Keratinocyte (primary cell): ENCODE results near the gene ZDHHC7. TPM values are rescaled to one million over a fixed set of nuclear protein-coding genes. Genes with fewer than 3 reads are reported as not detected.
A peak's percentile ranks its signal among the peaks of the same experiment; 100 is the strongest.

Experiments
- DNase-seq: peaks from one replicate; pipeline ENCODE4 v3.0.0-alpha.2; 2011; ENCODE audit warnings: low read depth, missing footprints, low spot score
- FAIRE-seq: peaks from 2 replicates; lab custom pipeline; 2011; peaks lifted over from hg19 to GRCh38; lab: Jason Lieb, UNC
- H2AFZ ChIP-seq: 2 replicates; pipeline ENCODE4 v1.6.0; 2012; ENCODE audit warnings: low read length, control low read depth, inconsistent platforms; ENCODE audit not compliant: control insufficient read depth
- H3K27ac ChIP-seq: 2 replicates; pipeline ENCODE4 v1.5.1; 2011; ENCODE audit warnings: low read length; ENCODE audit not compliant: control insufficient read depth, insufficient read depth
- H3K27me3 ChIP-seq: 3 replicates; pipeline ENCODE4 v1.6.0; 2011; ENCODE audit warnings: low read length; ENCODE audit not compliant: control insufficient read depth, insufficient read depth; ENCODE audit errors: extremely low read depth
- H3K36me3 ChIP-seq, 2 experiments: 2 replicates in 1 of 2; 3 replicates in 1 of 2; pipeline ENCODE4 v1.5.1; 2011; ENCODE audit warnings: low read length in 2 of 2, mild to moderate bottlenecking in 1 of 2; ENCODE audit not compliant: control insufficient read depth in 2 of 2, insufficient read depth in 2 of 2; ENCODE audit errors: extremely low read depth in 1 of 2
- H3K4me1 ChIP-seq: 3 replicates; pipeline ENCODE4 v1.5.1; 2011; ENCODE audit warnings: low read length; ENCODE audit not compliant: control insufficient read depth, insufficient read depth; ENCODE audit errors: extremely low read depth
- H3K4me2 ChIP-seq: 3 replicates; pipeline ENCODE4 v1.6.0; 2011; ENCODE audit warnings: low read depth, low read length; ENCODE audit not compliant: control insufficient read depth, insufficient read depth; ENCODE audit errors: extremely low read depth
- H3K4me3 ChIP-seq, 3 experiments: fragments of 200-600 bp in 1 of 3; sonication (generic) in 1 of 3; 2 replicates in 2 of 3; 3 replicates in 1 of 3; pipeline ENCODE4 v1.5.1; 2011 to 2016; ENCODE audit warnings: low read length in 3 of 3, mild to moderate bottlenecking in 3 of 3, control low read depth in 2 of 3, inconsistent platforms in 1 of 3, low read depth in 1 of 3, mixed read lengths in 1 of 3, mixed run types in 1 of 3, moderate library complexity in 1 of 3; ENCODE audit not compliant: control insufficient read depth in 2 of 3, insufficient read depth in 2 of 3; ENCODE audit errors: extremely low read depth in 1 of 3
- H3K79me2 ChIP-seq: 2 replicates; pipeline ENCODE4 v1.6.0; 2012; ENCODE audit warnings: low read length; ENCODE audit not compliant: control insufficient read depth, insufficient read depth
- H3K9ac ChIP-seq: 3 replicates; pipeline ENCODE4 v1.6.0; 2011; ENCODE audit warnings: low read length; ENCODE audit not compliant: control insufficient read depth, insufficient read depth; ENCODE audit errors: extremely low read depth
- H3K9me1 ChIP-seq: 3 replicates; pipeline ENCODE4 v1.6.0; 2011; ENCODE audit warnings: low read length; ENCODE audit not compliant: control insufficient read depth, insufficient read depth; ENCODE audit errors: extremely low read depth
- H3K9me3 ChIP-seq: 2 replicates; pipeline ENCODE4 v1.5.1; 2012; ENCODE audit warnings: low read depth, low read length; ENCODE audit not compliant: control insufficient read depth
- H4K20me1 ChIP-seq: 3 replicates; pipeline ENCODE4 v1.6.0; 2011; ENCODE audit warnings: low read length; ENCODE audit not compliant: control insufficient read depth, insufficient read depth; ENCODE audit errors: extremely low read depth
- EZH2 ChIP-seq: IDR thresholded peaks from one replicate; pipeline ENCODE4 v1.6.1; 2012; ENCODE audit warnings: inconsistent platforms, mild to moderate bottlenecking, low read length, moderate library complexity
- dilution Hi-C: fragments of 300-500 bp; cut with MboI; formaldehyde crosslinking; loops from one replicate; pipeline ENCODE4 v1.7.0; 2020; ENCODE audit warnings: low sequenced_read_pairs; ENCODE audit not compliant: extremely low pct_ligation_motif_present
- polyA plus RNA-seq, 5 experiments: library from polyadenylated mRNA; depleted of rRNA in 3 of 5; stranded (reverse) in 3 of 5; stranded (forward) in 1 of 5; unstranded in 1 of 5; fragments of >200 nt; gene quantifications; 1 replicate in 1 of 5; 2 replicates in 3 of 5; 3 replicates in 1 of 5; pipeline versions ENCODE4 v1.2.1 to v1.2.3, GENCODE V29; 2011 to 2012; ENCODE audit warnings: missing spikeins in 2 of 5, low read depth in 1 of 5, low replicate concordance in 1 of 5
- TF ChIP-seq, protein P1 (sequence below), 3 experiments: IDR thresholded peaks in 1 of 3; conservative IDR thresholded peaks in 1 of 3; optimal IDR thresholded peaks in 1 of 3; 2 replicates in 2 of 3; 3 replicates in 1 of 3; pipeline versions ENCODE3 to v1.5.1; 2011; ENCODE audit warnings: low read length in 3 of 3, mild to moderate bottlenecking in 3 of 3, moderate library complexity in 2 of 3, control low read depth in 1 of 3, inconsistent platforms in 1 of 3; ENCODE audit not compliant: insufficient read depth in 2 of 3; ENCODE audit errors: extremely low read depth in 1 of 3

Gene ZDHHC7
- polyA plus RNA-seq, 1 donor (not counting 4 experiments of a cell fraction or from before 2014, with no cell fraction given) = 37.8 TPM

DNA sequence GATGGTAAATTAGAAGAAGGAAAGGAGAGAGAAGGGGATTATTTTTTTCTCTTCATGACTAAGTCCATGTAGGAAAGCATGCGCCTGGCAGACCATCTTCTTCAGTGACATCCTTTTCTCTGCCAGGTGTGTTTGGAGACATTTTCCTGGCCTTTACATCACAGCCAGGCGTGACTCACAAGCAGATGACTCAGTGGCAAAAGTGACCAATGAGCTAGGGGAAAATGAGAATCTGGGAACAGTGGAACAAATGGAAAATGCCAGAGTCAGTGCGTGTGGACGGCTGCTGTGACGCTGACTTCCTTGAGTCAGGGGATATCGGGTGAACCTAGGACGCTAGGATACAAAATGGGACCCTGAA, 25.7 kb upstream of the ZDHHC7 start:
- H3K36me3 ChIP-seq = peaks cover 0 to under 1% of the 10 kb centered on the region in 2 experiments
- peaks cover 7% of the 10 kb centered on the region for H3K4me1 ChIP-seq
- dilution Hi-C loops = no loop called here
- H3K27me3 ChIP-seq = no peaks in the 10 kb centered on the region
- H3K27ac ChIP-seq = no peak overlapping the region
- H3K9me1 ChIP-seq = no peaks in the 10 kb centered on the region
- no peaks in the 10 kb centered on the region for H4K20me1 ChIP-seq
- no peaks in the 10 kb centered on the region for H3K79me2 ChIP-seq
- TF ChIP-seq, protein P1, sequence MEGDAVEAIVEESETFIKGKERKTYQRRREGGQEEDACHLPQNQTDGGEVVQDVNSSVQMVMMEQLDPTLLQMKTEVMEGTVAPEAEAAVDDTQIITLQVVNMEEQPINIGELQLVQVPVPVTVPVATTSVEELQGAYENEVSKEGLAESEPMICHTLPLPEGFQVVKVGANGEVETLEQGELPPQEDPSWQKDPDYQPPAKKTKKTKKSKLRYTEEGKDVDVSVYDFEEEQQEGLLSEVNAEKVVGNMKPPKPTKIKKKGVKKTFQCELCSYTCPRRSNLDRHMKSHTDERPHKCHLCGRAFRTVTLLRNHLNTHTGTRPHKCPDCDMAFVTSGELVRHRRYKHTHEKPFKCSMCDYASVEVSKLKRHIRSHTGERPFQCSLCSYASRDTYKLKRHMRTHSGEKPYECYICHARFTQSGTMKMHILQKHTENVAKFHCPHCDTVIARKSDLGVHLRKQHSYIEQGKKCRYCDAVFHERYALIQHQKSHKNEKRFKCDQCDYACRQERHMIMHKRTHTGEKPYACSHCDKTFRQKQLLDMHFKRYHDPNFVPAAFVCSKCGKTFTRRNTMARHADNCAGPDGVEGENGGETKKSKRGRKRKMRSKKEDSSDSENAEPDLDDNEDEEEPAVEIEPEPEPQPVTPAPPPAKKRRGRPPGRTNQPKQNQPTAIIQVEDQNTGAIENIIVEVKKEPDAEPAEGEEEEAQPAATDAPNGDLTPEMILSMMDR (optimal IDR thresholded peaks at IDR 0.05 in 1 of 3, IDR thresholded peaks at IDR 0.05 in 1 of 3, conservative IDR thresholded peaks at IDR 0.05 in 1 of 3; ENCODE audit: extremely low read depth in 1 of 3, insufficient read depth in 2 of 3, low read length in 3 of 3) = no peak
- TF ChIP-seq EZH2 = no peak
- no peaks in the 10 kb centered on the region for H3K9me3 ChIP-seq
- H3K4me2 ChIP-seq = no peak overlapping the region
- FAIRE-seq = no peak
- DNase-seq = peak; percentile 40
- H3K4me3 ChIP-seq = no peak overlapping the region
- no peak overlapping the region for H3K9ac ChIP-seq
- H2AFZ ChIP-seq = no peak overlapping the region

DNA sequence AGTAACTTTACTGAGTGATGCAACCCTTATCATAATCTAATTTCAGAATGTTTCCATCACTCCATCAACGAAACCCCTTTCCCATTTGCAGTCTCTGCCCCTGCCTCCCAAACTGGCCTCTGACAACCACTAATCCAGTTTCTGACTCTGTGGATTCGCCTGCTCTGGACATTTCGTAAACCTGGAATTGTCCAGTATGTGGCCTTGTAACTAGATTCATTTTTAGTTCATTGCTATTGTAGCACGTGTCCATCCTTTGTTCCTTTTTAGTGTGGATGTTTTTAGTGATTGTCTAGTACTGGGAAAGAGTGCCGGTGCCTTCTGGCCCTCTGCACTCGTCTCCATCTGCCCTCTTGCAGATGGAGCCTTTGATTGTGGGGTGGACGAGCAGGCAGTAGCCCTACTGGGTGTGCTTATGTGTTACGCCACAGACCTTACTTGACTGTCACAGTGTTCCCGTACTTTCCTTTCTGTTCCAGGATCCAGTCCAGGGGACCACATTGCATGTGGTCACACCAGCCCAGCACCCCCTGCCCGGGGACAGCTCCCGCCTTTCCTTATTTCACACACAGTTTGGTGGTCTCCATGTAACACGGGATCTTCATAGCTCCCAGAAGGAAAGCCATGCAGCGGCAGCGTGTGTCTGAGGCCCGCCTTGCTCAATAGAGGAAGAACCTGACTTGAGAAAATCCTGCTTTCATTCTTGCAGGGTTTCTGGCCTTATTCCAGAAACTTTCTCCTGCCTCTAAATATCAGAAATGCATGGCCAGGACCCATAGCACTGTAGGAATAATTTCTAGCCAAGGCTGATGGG, 25.1 kb upstream of the ZDHHC7 start:
- H3K4me3 ChIP-seq = no peak overlapping the region
- FAIRE-seq (no peak), DNase-seq (no peak)
- dilution Hi-C loops = no loop called here
- H3K9me3 ChIP-seq = no peaks in the 10 kb centered on the region
- TF ChIP-seq EZH2 = no peak
- TF ChIP-seq, protein P1 (optimal IDR thresholded peaks at IDR 0.05 in 1 of 3, IDR thresholded peaks at IDR 0.05 in 1 of 3, conservative IDR thresholded peaks at IDR 0.05 in 1 of 3; ENCODE audit: extremely low read depth in 1 of 3, insufficient read depth in 2 of 3, low read length in 3 of 3) = no peak
- no peak overlapping the region for H3K9ac ChIP-seq
- H3K27me3 ChIP-seq = no peaks in the 10 kb centered on the region
- no peak overlapping the region for H3K27ac ChIP-seq
- H3K79me2 ChIP-seq = no peaks in the 10 kb centered on the region
- no peak overlapping the region for H2AFZ ChIP-seq
- no peak overlapping the region for H3K4me2 ChIP-seq
- peaks cover 0 to 3% of the 10 kb centered on the region in 2 experiments for H3K36me3 ChIP-seq
- H3K9me1 ChIP-seq = no peaks in the 10 kb centered on the region
- H3K4me1 ChIP-seq = peaks cover 7% of the 10 kb centered on the region
- H4K20me1 ChIP-seq = no peaks in the 10 kb centered on the region
